GM08714 (cell line): ENCODE data around the gene IL36RN.
"Not testable (repeated sequence)": the region's sequence is repeated elsewhere in the genome, so short reads cannot be mapped to it uniquely, and the experiment has no call there.

ENCODE experiments used
- H3K4me3 ChIP-seq: fragments of 200-500 bp; sonication (Bioruptor generic); 2 replicates; pipeline ENCODE4 v1.5.1; 2014; ENCODE audit warnings: mild to moderate bottlenecking, low read length, inconsistent platforms
- ZNF274 ChIP-seq: IDR thresholded peaks from 2 replicates; pipeline ENCODE4 v1.6.1; 2012; ENCODE audit warnings: mild to moderate bottlenecking, low read depth, low read length

Gene IL36RN

GRCh38 chr2:113092864-113093612 is 34.0 kb downstream of the IL36RN start:
- no peak for TF ChIP-seq ZNF274
- no peak overlapping the region for H3K4me3 ChIP-seq

- TF ChIP-seq ZNF274: no peak
- H3K4me3 ChIP-seq: no peak overlapping the region
These were observed 34.6 kb downstream of the IL36RN start for GRCh38 chr2:113093613-113093977.

- not testable (repeated sequence) for H3K4me3 ChIP-seq
These were observed 37.3 kb downstream of the IL36RN start for GRCh38 chr2:113096306-113096705.

- H3K4me3 ChIP-seq: not testable (repeated sequence)
These were observed 38.0 kb downstream of the IL36RN start for GRCh38 chr2:113096842-113097618.

GRCh38 chr2:113098041-113098440 is 39.0 kb downstream of the IL36RN start:
- H3K4me3 ChIP-seq: no peak overlapping the region
- TF ChIP-seq ZNF274: no peak

- H3K4me3 ChIP-seq: no peak overlapping the region
- TF ChIP-seq ZNF274: no peak
These were observed 39.5 kb downstream of the IL36RN start for GRCh38 chr2:113098532-113098931.

- TF ChIP-seq ZNF274: no peak
- no peak overlapping the region for H3K4me3 ChIP-seq
These were observed 43.1 kb downstream of the IL36RN start for GRCh38 chr2:113102133-113102532.

GRCh38 chr2:113103277-113103676 is 44.3 kb downstream of the IL36RN start:
- TF ChIP-seq ZNF274: no peak
- no peak overlapping the region for H3K4me3 ChIP-seq

- H3K4me3 ChIP-seq: no peak overlapping the region
- no peak for TF ChIP-seq ZNF274
These were observed 45.1 kb downstream of the IL36RN start for GRCh38 chr2:113104054-113104611.

- TF ChIP-seq ZNF274: no peak
- H3K4me3 ChIP-seq: no peak overlapping the region
These were observed 46.2 kb downstream of the IL36RN start for GRCh38 chr2:113105047-113105785.

- no peak overlapping the region for H3K4me3 ChIP-seq
- no peak for TF ChIP-seq ZNF274
These were observed 52.1 kb downstream of the IL36RN start for GRCh38 chr2:113111121-113111520.

- H3K4me3 ChIP-seq: no peak overlapping the region
- no peak for TF ChIP-seq ZNF274
These were observed 52.9 kb downstream of the IL36RN start for GRCh38 chr2:113111823-113112287.

GRCh38 chr2:113112441-113112840 is 53.4 kb downstream of the IL36RN start:
- no peak for TF ChIP-seq ZNF274
- H3K4me3 ChIP-seq: no peak overlapping the region

GRCh38 chr2:113112871-113113270 is 53.9 kb downstream of the IL36RN start:
- no peak overlapping the region for H3K4me3 ChIP-seq

More at GRCh38 chr2:113112871-113113270, 53.9 kb downstream of the IL36RN start:
- TF ChIP-seq ZNF274: no peak
